HG02973 (cell line): ENCODE measurements around the gene POLR3A.

Experiments
- ATAC-seq: cut with Tn5 transposase; IDR thresholded peaks from one replicate; pipeline ENCODE4 v1.9.1; 2021; ENCODE audit warnings: moderate library complexity; ENCODE audit not compliant: unreplicated experiment

POLR3A gene

GRCh38 chr10:77922055-77922454 is 107.3 kb downstream of the POLR3A start:
- ATAC-seq, result no peak

GRCh38 chr10:77921395-77921794 is 107.9 kb downstream of the POLR3A start:
- ATAC-seq, result no peak

- ATAC-seq, result no peak
Measured at GRCh38 chr10:77920495-77920894, 108.8 kb downstream of the POLR3A start.

GRCh38 chr10:77919713-77920108 is 109.6 kb downstream of the POLR3A start:
- no peak for ATAC-seq
